LNCaP clone FGC (cell line): ENCODE measurements around the gene MTUS2.

Experiments
- DNase-seq: peaks from one replicate; pipeline ENCODE4 v3.0.0-alpha.2; 2011; ENCODE audit warnings: low read depth
- H3K4me3 ChIP-seq: 2 replicates; pipeline ENCODE4 v1.5.1; 2011; ENCODE audit warnings: mild to moderate bottlenecking, low read depth, low read length, control low read depth
- TF ChIP-seq, protein P1 (sequence below): IDR thresholded peaks from 2 replicates; pipeline ENCODE4 v1.5.1; 2012; ENCODE audit warnings: mild to moderate bottlenecking; ENCODE audit not compliant: control insufficient read depth, insufficient read depth; ENCODE audit errors: extremely low read depth

MTUS2 gene

DNA sequence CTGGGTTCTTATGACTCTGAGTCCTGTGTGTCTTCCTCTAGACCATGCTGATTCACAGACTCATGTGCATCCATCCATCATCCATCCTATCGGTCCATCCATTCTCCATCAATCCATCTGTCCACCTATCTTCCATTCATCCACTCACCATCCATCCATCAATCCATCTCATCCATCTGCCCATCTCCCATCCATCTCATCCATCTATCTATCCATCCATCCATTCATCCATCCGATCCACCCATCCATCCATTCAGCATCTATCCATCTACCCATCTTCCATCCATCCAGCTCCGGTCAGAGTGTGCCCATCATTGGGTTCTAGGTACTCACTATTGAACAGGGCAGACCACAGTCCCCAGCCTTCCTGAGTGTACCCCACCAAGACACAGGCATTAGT, 699.8 kb downstream of the MTUS2 start:
- H3K4me3 ChIP-seq: no peak overlapping the region
- no peak for DNase-seq
- TF ChIP-seq, protein P1, sequence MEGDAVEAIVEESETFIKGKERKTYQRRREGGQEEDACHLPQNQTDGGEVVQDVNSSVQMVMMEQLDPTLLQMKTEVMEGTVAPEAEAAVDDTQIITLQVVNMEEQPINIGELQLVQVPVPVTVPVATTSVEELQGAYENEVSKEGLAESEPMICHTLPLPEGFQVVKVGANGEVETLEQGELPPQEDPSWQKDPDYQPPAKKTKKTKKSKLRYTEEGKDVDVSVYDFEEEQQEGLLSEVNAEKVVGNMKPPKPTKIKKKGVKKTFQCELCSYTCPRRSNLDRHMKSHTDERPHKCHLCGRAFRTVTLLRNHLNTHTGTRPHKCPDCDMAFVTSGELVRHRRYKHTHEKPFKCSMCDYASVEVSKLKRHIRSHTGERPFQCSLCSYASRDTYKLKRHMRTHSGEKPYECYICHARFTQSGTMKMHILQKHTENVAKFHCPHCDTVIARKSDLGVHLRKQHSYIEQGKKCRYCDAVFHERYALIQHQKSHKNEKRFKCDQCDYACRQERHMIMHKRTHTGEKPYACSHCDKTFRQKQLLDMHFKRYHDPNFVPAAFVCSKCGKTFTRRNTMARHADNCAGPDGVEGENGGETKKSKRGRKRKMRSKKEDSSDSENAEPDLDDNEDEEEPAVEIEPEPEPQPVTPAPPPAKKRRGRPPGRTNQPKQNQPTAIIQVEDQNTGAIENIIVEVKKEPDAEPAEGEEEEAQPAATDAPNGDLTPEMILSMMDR: no peak

DNA sequence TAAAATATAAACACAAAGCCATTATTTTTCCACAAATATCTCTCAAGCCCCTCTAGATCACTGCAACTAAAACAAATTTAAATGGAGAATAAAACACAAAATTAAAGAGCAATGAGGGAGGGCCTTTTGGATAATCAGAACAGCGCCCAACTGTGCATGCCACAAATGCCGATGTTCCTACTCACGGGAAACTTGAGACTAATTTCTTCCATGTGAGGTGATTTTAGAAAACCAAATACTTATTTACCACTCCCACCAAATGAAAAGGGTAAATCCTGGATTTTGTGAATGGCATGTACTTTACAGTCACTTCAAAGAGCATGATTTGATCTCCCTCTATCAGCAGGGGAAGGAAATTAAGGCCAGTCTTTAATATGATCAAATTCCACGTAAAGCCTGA, 700.5 kb downstream of the MTUS2 start:
- no peak overlapping the region for H3K4me3 ChIP-seq
- no peak for DNase-seq

DNA sequence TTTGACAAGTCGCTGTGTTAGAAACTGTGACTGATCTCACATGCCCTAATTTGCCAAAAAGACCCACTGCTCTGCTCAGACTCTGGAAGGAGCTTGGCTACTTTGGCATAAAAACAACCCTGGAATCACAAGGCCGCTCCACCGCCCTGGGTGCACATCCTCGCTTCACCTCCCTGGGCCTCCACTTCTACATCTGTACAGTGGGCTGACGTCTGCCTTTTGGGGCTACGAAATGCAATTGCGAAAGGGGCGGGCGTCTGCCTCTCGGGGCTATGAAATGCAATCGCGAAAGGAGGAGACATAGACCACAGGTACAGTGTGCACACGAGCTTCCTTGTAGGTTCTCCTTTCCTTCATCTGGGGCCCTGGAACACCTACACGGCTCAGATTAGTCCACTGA, 701.2 kb downstream of the MTUS2 start:
- no peak for DNase-seq
- TF ChIP-seq, protein P1: no peak
- no peak overlapping the region for H3K4me3 ChIP-seq

More for the DNA sequence above, 700.5 kb downstream of the MTUS2 start:
- TF ChIP-seq, protein P1: no peak

DNA sequence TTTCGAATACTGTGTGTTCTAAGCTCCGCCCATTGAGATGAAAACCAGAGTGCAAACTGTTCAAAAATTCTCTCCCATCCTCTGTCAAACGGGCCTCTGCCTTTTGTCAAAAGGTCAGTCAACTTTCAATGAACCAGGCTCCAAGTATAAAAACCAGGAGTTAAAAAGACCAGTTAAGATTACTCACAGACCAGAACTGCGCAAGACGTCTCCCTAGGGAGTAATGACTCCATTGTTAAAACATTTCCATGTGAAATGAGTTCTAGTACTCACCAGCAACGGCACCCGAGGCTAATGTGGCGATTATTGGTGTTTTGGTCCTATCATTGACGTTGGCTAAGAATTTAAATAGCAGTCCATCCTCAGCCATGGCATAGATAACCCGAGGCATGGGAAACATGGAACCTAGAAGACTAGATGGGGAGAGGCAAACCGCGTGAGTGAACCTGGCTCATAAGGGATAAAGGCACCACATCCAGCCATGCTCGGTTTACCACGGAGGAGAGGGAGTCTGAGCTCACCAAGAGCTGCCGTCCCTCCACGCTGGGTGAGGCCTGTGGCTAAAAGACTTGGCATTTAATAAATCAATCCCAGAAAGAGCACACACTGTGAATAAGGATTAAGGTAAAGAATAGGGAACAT, 702.0 kb downstream of the MTUS2 start:
- no peak overlapping the region for H3K4me3 ChIP-seq
- DNase-seq: no peak
- TF ChIP-seq, protein P1: no peak

DNA sequence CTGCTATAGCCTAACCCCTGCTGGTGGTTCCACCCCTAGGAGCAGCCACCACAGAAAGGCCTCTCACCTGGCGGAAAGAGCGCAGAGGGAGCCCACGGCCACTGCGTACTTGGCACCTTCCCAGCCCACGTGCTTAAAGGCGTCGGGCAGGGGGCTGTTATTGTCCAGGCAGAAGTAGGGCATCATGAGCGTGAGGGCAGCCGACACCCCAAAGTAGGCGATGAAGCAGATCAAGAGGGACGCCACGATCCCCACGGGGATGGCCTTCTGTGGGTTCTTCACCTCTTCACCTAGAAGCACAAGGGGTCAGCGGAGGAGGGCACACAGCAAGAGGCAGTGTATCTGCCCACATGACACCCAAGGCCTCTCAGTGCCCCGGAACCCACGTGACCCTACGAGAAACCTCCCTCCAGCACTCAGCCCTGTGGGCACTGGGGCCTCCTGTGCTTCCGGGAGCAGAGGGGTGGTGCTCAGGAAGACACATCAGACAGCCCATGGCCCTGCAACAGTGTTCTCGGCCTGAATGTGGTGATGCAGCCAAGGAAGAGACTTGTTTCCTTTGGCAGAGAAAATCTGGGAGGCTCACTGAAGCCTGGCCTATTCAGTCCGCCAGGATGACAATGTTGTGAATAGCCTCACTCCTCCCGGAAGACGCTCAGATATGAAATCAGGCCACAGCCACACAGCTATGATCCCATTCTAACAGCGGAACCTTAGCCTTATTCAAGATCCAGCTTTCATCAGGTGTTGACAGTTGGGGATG, 703.2 kb downstream of the MTUS2 start:
- TF ChIP-seq, protein P1: no peak
- H3K4me3 ChIP-seq: no peak overlapping the region
- no peak for DNase-seq

DNA sequence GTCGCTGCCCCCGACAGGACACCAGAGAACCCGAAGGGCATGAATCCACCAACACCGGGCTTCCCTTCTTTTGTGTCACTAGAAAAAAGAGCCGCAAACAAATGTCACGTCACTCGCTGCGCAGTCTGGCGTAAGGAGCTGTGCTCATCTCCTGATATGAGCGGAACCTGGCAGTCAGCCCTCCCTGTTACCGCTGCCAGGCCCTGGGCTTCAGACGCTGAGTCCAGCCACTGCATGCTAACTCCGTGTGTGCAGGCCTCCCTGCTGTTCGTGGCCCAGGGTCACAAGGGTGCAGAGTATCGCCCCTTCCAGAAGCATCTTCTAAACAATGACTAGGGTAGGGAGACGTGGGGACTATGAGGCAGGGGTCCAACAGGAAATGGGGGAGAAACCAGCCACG, 704.0 kb downstream of the MTUS2 start:
- DNase-seq: no peak
- H3K4me3 ChIP-seq: no peak overlapping the region
- TF ChIP-seq, protein P1: no peak
